K562 (cell line): Measurements from ENCODE around the gene RAB31. TPM values are rescaled to one million over a fixed set of nuclear protein-coding genes. Genes with fewer than 3 reads are reported as not detected.

ENCODE experiments used
- ARID2 ChIP-seq: fragments of 450-650 bp; IDR thresholded peaks from 2 replicates; pipeline ENCODE4 v1.6.1; 2017; ENCODE audit warnings: antibody characterized with exemption, mild to moderate bottlenecking
- CREB3 ChIP-seq: fragments of 450-650 bp; conservative IDR thresholded peaks from 2 replicates; pipeline ENCODE4 v1.6.1; 2016; ENCODE audit warnings: missing genetic modification characterization, low read depth, mild to moderate bottlenecking, missing compliant biosample characterization, moderate library complexity
- KDM2B ChIP-seq: fragments of 250-450 bp; sonication (Bioruptor Pico); IDR thresholded peaks from 2 replicates; pipeline ENCODE4 v1.8.0; 2021; ENCODE audit warnings: mild to moderate bottlenecking, moderate library complexity
- MIER1 ChIP-seq: fragments of 450-650 bp; IDR thresholded peaks from 2 replicates; pipeline ENCODE4 v1.6.1; 2016; ENCODE audit warnings: antibody characterized with exemption, mild to moderate bottlenecking, low read depth
- NR4A1 ChIP-seq, 2 experiments: fragments of 250-450 bp in 1 of 2; fragments of 450-650 bp in 1 of 2; sonication (Bioruptor Pico) in 1 of 2; IDR thresholded peaks; 2 replicates each; pipeline versions ENCODE4 v1.4.0 to v1.6.1; 2016 to 2020; ENCODE audit warnings: mild to moderate bottlenecking in 2 of 2, missing compliant biosample characterization in 1 of 2, missing genetic modification characterization in 1 of 2, moderate library complexity in 1 of 2
- PHB ChIP-seq: fragments of 250-450 bp; sonication (Bioruptor Pico); IDR thresholded peaks from 2 replicates; pipeline ENCODE4 v1.5.0; 2021
- RBM15 ChIP-seq: fragments of 200-400 bp; formaldehyde crosslinking; IDR thresholded peaks from 2 replicates; pipeline ENCODE4 v1.6.1; 2018; ENCODE audit warnings: mild to moderate bottlenecking, low read length, moderate library complexity; ENCODE audit not compliant: insufficient read depth
- RNF2 ChIP-seq: sonication (generic); IDR thresholded peaks from 2 replicates; pipeline ENCODE4 v1.6.1; 2016
- SIN3A ChIP-seq, 2 experiments: fragments of 150-350 bp in 1 of 2; IDR thresholded peaks; 2 replicates each; pipeline ENCODE4 v1.6.1; 2011 to 2016; ENCODE audit warnings: borderline replicate concordance in 2 of 2, low read depth in 2 of 2, low read length in 2 of 2, mild to moderate bottlenecking in 2 of 2, moderate library complexity in 2 of 2; ENCODE audit not compliant: control insufficient read depth in 1 of 2
- TBP ChIP-seq: optimal IDR thresholded peaks from 2 replicates; pipeline ENCODE3; 2011; ENCODE audit warnings: low read depth, low read length, improper control_type of control experiment
- TCF3 ChIP-seq: sonication (generic); formaldehyde crosslinking; IDR thresholded peaks from 2 replicates; pipeline ENCODE4 v1.4.0; 2020; ENCODE audit warnings: mild to moderate bottlenecking, missing genetic modification reagents
- TEAD2 ChIP-seq: fragments of 450-650 bp; IDR thresholded peaks from 2 replicates; pipeline ENCODE4 v1.6.1; 2016; ENCODE audit warnings: missing genetic modification characterization, control low read depth, missing compliant biosample characterization
- ZBTB49 ChIP-seq: sonication (generic); formaldehyde crosslinking; IDR thresholded peaks from 2 replicates; pipeline ENCODE4 v1.8.0; 2022; ENCODE audit warnings: missing genetic modification reagents, mild to moderate bottlenecking, borderline replicate concordance
- ZFP1 ChIP-seq: fragments of 450-650 bp; formaldehyde crosslinking; IDR thresholded peaks from 2 replicates; pipeline ENCODE4 v1.4.0; 2020; ENCODE audit warnings: mild to moderate bottlenecking, mixed read lengths
- ZNF134 ChIP-seq: fragments of 250-450 bp; sonication (Bioruptor Pico); conservative IDR thresholded peaks from 2 replicates; pipeline ENCODE4 v1.4.0; 2020
- ZNF232 ChIP-seq: sonication (generic); formaldehyde crosslinking; IDR thresholded peaks from 2 replicates; pipeline ENCODE4 v1.8.0; 2022; ENCODE audit warnings: mild to moderate bottlenecking, missing genetic modification reagents
- ZNF609 ChIP-seq: sonication (generic); formaldehyde crosslinking; IDR thresholded peaks from 2 replicates; pipeline ENCODE4 v1.8.1; 2023; ENCODE audit warnings: missing genetic modification reagents, mild to moderate bottlenecking, borderline replicate concordance
- polyA plus RNA-seq, 8 experiments: library from polyadenylated mRNA; depleted of rRNA in 4 of 8; stranded (reverse) in 5 of 8; unstranded in 3 of 8; fragments of >200 nt; fragmentation: Nextera tagmentation in 2 of 8; fragmentation: Illumina TruSeq in 1 of 8; extraction: Ambion mirVana in 2 of 8; extraction: Trizol in 1 of 8; gene quantifications; 2 replicates each; pipeline versions ENCODE4 v1.2.1 to v1.2.3, GENCODE V29; 2011 to 2014; ENCODE audit warnings: inconsistent platforms in 1 of 8, missing spikeins in 1 of 8
- total RNA-seq, 7 experiments: library from RNA; depleted of rRNA in 6 of 7; stranded (reverse); fragments of >200 nt in 6 of 7; fragmentation: Illumina TruSeq in 2 of 7; extraction: Trizol in 2 of 7; gene quantifications; 2 replicates each; pipeline versions ENCODE4 v1.2.1 to v1.2.3, GENCODE V29; 2011 to 2021; ENCODE audit warnings: low replicate concordance in 1 of 7

RAB31 gene
- total and polyA plus RNA-seq, 9 of the 15 experiments (the other 6 are each of a cell fraction or from before 2014, with no cell fraction given) = 20.7 to 70.4 (median 41.3) TPM

GRCh38 chr18:9869715-9870430 is 161.8 kb downstream of the RAB31 start (continued):
- TF ChIP-seq ZNF609 (CRISPR knock-in tag) (no peak), KDM2B (CRISPR knock-in tag) (0 out of 2 replicates have a peak, but pooled peaks have one; percentile 28), ARID2 (no peak; the same call in 1 of the 2 replicates), SIN3A (IDR thresholded peaks at IDR 0.05; ENCODE audit: borderline replicate concordance in 2 of 2, control insufficient read depth in 1 of 2, low read depth in 2 of 2, low read length in 2 of 2) (no peak), NR4A1 (CRISPR knock-in tag; IDR thresholded peaks at IDR 0.05) (no peak; the same call in 1 of the 2 replicates), NR4A1 (tag; IDR thresholded peaks at IDR 0.05) (peak; percentile 80), ZNF134 (CRISPR knock-in tag) (no peak; the same call in 1 of the 2 replicates), ZBTB49 (CRISPR knock-in tag) (no peak), CREB3 (tag) (peak; percentile 90), RBM15 (no peak), MIER1 (no peak), TBP (peak; percentile 49), TEAD2 (tag) (no peak; the same call in 1 of the 2 replicates), TCF3 (CRISPR knock-in tag) (peak; percentile 74), RNF2 (peak; percentile 99), PHB (no peak), ZFP1 (CRISPR knock-in tag) (0 out of 2 replicates have a peak, but pooled peaks have one; percentile 22), ZNF232 (CRISPR knock-in tag) (no peak)
